ENCODE data around the gene RNPS1. TPM values are rescaled to one million over a fixed set of nuclear protein-coding genes. Genes with fewer than 3 reads are reported as not detected.

RNPS1 gene
- total RNA-seq, 4 donors from 2014 or later, result 127 to 158 (median 141) TPM

DNA sequence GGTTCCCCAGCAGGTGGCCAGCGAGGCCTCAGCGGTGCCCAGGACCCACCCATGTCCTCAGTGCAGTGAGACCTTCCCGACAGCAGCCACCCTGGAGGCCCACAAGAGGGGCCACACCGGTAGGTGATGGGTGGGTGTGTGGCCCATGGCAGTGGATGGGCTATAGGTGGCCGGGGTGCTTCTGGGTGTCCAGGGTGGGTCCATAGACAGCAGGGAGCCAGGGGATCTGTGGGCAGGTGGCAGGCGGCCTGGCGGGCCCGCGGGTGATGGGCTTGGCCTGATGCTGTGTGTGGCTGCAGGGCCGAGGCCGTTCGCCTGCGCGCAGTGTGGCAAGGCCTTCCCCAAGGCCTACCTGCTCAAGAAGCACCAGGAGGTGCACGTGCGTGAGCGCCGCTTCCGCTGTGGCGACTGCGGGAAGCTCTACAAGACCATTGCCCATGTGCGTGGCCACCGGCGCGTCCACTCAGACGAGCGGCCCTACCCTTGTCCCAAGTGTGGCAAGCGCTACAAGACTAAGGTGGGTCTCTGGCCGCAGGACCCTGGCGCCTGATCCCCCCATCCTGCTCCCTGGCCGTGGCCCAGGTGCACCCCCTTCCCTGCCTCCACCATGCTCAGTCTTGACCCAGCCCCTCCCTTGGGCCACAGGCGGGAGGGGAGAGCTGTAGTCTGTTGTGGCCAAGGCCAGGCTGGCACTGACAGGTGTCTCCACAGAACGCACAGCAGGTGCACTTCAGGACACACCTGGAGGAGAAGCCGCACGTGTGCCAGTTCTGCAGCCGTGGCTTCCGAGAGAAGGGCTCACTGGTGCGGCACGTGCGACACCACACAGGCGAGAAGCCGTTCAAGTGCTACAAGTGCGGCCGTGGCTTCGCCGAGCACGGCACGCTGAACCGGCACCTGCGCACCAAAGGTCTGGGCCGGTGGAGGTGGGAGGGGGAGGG, 33.8 kb downstream of the RNPS1 start:
- H3K27me3 ChIP-seq, result no peaks in the 10 kb centered on the region

DNA sequence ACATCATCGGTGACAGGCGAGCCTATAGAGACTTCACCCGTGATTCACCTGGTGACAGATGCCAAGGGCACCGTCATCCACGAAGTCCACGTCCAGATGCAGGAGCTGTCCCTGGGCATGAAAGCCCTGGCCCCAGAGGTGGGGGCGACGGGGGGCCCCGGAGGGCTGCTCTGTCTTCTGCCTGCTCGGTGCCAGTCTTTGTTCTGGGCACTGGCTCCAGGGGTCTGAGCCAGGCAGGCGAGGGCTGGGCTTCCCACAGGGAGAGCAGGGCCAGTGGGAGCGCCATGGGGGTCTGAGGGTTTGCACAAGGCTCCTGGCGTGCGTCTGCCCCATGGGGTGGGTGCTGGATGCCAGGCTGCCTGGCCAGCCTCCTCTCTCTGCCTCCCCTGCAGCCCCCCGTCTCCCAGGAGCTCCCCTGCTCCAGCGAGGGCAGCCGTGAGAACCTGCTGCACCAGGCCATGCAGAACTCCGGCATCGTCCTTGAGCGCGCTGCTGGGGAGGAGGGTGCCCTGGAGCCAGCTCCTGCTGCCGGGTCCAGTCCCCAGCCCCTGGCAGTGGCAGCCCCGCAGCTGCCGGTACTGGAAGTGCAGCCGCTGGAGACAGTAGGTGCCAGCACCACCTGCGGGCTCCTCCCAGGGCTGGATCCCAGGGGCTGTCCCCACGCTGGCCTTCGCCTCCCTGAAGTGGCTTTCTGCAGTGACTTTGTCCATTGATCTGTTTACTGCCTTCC, 34.7 kb downstream of the RNPS1 start:
- H3K27me3 ChIP-seq, result no peaks in the 10 kb centered on the region

More for the DNA sequence above, 33.8 kb downstream of the RNPS1 start:
- intact Hi-C loops (cut with DNase I), result no loop called here
- 95% methylated on average over 13 to 24 of the region's 51 CpGs for WGBS, 2 donors
- H3K36me3 ChIP-seq, result peaks cover 44 to 50% of the 10 kb centered on the region in 2 donors
- no peaks in the 10 kb centered on the region for H3K9me3 ChIP-seq
- no peak for DNase-seq
- peaks cover 44 to 58% of the 10 kb centered on the region in 2 donors for H3K4me1 ChIP-seq
- no peak for TF ChIP-seq POLR2A (IDR thresholded peaks at IDR 0.05)
- TF ChIP-seq, protein P1, sequence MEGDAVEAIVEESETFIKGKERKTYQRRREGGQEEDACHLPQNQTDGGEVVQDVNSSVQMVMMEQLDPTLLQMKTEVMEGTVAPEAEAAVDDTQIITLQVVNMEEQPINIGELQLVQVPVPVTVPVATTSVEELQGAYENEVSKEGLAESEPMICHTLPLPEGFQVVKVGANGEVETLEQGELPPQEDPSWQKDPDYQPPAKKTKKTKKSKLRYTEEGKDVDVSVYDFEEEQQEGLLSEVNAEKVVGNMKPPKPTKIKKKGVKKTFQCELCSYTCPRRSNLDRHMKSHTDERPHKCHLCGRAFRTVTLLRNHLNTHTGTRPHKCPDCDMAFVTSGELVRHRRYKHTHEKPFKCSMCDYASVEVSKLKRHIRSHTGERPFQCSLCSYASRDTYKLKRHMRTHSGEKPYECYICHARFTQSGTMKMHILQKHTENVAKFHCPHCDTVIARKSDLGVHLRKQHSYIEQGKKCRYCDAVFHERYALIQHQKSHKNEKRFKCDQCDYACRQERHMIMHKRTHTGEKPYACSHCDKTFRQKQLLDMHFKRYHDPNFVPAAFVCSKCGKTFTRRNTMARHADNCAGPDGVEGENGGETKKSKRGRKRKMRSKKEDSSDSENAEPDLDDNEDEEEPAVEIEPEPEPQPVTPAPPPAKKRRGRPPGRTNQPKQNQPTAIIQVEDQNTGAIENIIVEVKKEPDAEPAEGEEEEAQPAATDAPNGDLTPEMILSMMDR (IDR thresholded peaks at IDR 0.05), result no peak
- no peak overlapping the region for H3K27ac ChIP-seq
- no peak overlapping the region for H3K4me3 ChIP-seq (replicated peaks in 1 of 3)

DNA sequence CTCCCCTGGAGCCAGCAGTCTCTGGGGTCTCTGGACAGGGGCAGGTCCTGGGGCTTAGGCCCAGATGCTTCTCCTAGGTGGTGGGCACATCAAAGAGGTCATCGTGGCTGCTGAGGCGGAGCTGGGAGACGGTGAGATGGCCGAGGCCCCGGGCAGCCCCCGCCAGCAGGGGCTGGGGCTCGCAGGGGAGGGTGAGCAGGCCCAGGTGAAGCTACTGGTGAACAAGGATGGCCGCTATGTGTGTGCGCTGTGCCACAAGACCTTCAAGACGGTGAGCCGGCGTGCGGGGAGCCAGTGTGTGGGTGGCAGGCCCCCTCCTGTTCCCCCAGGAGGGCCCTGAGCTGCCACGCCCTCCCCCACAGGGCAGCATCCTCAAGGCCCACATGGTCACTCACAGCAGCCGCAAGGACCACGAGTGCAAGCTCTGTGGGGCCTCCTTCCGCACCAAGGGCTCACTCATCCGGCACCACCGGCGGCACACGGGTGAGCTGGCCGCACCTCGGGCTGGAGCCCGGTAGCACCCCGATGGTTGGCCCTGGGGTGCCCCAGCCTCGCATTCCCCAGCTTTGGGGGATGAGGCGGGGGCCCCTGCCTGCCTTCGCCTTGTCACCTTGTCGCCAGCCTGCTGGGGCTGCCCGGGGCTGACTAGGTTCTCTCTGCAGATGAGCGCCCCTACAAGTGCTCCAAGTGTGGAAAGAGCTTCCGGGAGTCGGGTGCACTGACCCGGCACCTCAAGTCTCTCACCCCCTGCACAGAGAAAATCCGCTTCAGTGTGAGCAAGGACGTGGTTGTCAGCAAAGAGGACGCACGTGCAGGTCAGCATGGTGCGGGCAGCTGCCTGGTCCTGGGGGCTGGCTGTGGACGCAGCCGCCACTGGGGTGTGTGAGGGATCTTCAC, 35.6 kb downstream of the RNPS1 start:
- intact Hi-C loops (cut with DNase I), result no loop called here
- WGBS, 2 donors, result 47 to 53% methylated on average over 13 to 20 of the region's 41 CpGs
- Histone ChIP-seq H3K27me3 (no peaks in the 10 kb centered on the region), H3K9me3 (no peaks in the 10 kb centered on the region), H3K4me1 (peaks cover 44 to 60% of the 10 kb centered on the region in 2 donors), H3K4me3 (replicated peaks in 1 of 3) (no peak overlapping the region), H3K27ac (peak overlapping the region; percentile 91 to 98 (median 96)), H3K36me3 (peaks cover 54 to 59% of the 10 kb centered on the region in 2 donors)
- DNase-seq, result peak; percentile 85 to 86
- peak in 1 of 2 donors; percentile 10 for TF ChIP-seq POLR2A (IDR thresholded peaks at IDR 0.05)
- TF ChIP-seq, protein P1 (IDR thresholded peaks at IDR 0.05), result no peak

More for the DNA sequence above, 34.7 kb downstream of the RNPS1 start:
- Histone ChIP-seq H3K4me3 (replicated peaks in 1 of 3) (no peak overlapping the region), H3K4me1 (peaks cover 44 to 60% of the 10 kb centered on the region in 2 donors), H3K36me3 (peaks cover 52 to 59% of the 10 kb centered on the region in 2 donors), H3K27ac (peak overlapping the region; percentile 48 to 98 (median 57)), H3K9me3 (no peaks in the 10 kb centered on the region)
- TF ChIP-seq, protein P1 (IDR thresholded peaks at IDR 0.05), result no peak
- intact Hi-C loops (cut with DNase I), result no loop called here
- no peak for DNase-seq
- 82% methylated on average over 13 of the region's 28 CpGs; no CpG with 5 or more reads in 1 of the 2 donors for WGBS, 2 donors

DNA sequence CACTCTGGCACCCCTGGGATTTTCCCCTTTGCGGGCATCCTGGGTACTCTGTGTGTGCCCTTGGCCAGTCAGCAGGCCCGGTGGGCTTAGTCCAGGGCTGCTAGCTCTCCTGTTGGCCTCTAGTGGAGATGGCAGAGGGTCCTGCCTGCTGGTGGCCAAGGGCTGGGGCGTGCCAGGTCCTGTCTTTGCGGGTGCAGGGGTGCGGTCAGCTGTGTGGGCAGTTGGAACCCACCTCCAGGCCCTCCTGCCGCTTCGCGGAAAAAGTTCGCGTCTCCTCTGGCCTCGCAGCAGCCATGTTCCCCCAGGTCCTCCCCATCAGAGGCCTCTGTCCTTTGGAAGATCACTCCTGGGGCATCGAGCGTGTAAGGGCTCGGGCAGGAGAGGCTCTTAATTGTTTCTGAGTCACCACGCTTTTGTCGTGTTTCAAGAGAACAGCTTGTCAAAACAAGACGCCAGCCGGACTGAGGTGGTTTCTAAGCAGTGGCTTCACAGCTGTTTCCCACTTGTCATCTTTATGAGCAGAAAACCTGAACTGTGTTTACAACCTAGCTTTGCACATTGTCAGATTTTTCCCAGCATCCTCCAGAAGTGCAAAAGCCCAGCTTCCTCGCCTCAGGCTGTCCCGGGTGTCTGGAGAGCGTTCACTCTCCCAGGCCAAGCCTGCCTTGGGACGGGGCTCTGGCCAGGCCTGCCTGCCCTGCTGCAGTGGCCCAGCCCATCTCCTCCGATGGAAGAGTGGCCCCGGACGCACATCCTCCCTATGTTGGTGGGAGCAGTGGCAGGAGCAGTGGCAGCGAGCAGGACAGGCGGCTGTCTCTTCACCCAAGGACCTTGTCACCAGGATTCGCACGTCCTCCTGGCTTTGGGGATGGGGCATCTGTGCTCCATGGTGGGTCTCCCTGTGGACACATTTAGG, 36.7 kb downstream of the RNPS1 start:
- 47 to 57% methylated on average over 13 to 27 of the region's 29 CpGs for WGBS, 2 donors
- Histone ChIP-seq H3K4me1 (peaks cover 40 to 51% of the 10 kb centered on the region in 2 donors), H3K27me3 (no peaks in the 10 kb centered on the region), H3K36me3 (peaks cover 54 to 59% of the 10 kb centered on the region in 2 donors), H3K4me3 (replicated peaks in 1 of 3) (no peak overlapping the region), H3K9me3 (no peaks in the 10 kb centered on the region), H3K27ac (peak overlapping the region; percentile 91 to 100 (median 98))
- intact Hi-C loops (cut with DNase I), result no loop called here
- DNase-seq, result peak; percentile 92 to 93
- TF ChIP-seq, protein P1 (IDR thresholded peaks at IDR 0.05), result no peak
- TF ChIP-seq POLR2A (IDR thresholded peaks at IDR 0.05), result peak in 1 of 2 donors; percentile 20

Data from thyroid gland (tissue), 4 donors.